ENCODE measurements around the gene TMA16.

GRCh38 chr4:163467082-163467770 is 27.3 kb upstream of the TMA16 start:
- TF ChIP-seq CTCF (IDR thresholded peaks at IDR 0.05; ENCODE audit: extremely low read depth in 1 of 2, insufficient read depth in 1 of 2, low read depth in 1 of 2, low read length in 2 of 2) (no peak), POLR2AphosphoS5 (IDR thresholded peaks at IDR 0.05; ENCODE audit: insufficient read depth, low read depth, low read length) (no peak), POLR2A (IDR thresholded peaks at IDR 0.05; ENCODE audit: low read depth, low read length) (no peak), EZH2 (IDR thresholded peaks at IDR 0.05; ENCODE audit: borderline replicate concordance, low read depth, low read length, severe bottlenecking) (no peak), JUN (IDR thresholded peaks at IDR 0.05; ENCODE audit: borderline replicate concordance, insufficient read depth, insufficient read length, low read depth) (no peak), MAX (IDR thresholded peaks at IDR 0.05; ENCODE audit: insufficient read depth, insufficient read length) (no peak), GATA2 (IDR thresholded peaks at IDR 0.05; ENCODE audit: insufficient read depth, insufficient read length, low read depth, low read length) (no peak)

Data from endothelial cell of umbilical vein (primary cell).